ENCODE measurements around the gene VSNL1. TPM values are rescaled to one million over a fixed set of nuclear protein-coding genes. Genes with fewer than 3 reads are reported as not detected.

Gene VSNL1
- total and polyA plus RNA-seq, 2 experiments from 2014 or later = 102 to 112 TPM

DNA sequence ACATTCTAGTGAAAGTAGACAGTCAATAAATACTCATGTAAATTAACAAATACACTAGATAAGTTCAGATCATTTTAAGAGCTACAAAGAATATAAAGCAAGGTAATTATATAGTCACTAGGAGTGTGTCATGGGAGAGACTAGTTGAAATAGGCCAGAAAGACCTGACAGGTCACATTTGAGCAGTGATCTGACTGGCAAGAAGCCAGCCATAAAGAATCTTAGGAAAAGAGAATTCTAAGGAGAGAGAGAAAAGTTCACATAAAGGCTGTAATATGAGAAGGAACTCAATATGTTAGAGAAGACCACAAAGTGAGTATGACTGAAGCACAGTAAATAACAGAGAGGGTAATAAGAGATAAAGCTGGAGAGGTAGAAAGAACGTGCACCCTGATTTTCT lies 31.2 kb downstream of the VSNL1 start:
- no peak overlapping the region for H3K27ac Mint-ChIP-seq

More for the DNA sequence above, 31.2 kb downstream of the VSNL1 start:
- peaks cover 26% of the 10 kb centered on the region for H3K4me1 ChIP-seq (ENCODE audit: insufficient read depth)
- TF ChIP-seq ETS1 (IDR thresholded peaks at IDR 0.05) = no peak
- no peak for TF ChIP-seq NANOG (IDR thresholded peaks at IDR 0.05; ENCODE audit: borderline replicate concordance)
- TF ChIP-seq, protein P1, sequence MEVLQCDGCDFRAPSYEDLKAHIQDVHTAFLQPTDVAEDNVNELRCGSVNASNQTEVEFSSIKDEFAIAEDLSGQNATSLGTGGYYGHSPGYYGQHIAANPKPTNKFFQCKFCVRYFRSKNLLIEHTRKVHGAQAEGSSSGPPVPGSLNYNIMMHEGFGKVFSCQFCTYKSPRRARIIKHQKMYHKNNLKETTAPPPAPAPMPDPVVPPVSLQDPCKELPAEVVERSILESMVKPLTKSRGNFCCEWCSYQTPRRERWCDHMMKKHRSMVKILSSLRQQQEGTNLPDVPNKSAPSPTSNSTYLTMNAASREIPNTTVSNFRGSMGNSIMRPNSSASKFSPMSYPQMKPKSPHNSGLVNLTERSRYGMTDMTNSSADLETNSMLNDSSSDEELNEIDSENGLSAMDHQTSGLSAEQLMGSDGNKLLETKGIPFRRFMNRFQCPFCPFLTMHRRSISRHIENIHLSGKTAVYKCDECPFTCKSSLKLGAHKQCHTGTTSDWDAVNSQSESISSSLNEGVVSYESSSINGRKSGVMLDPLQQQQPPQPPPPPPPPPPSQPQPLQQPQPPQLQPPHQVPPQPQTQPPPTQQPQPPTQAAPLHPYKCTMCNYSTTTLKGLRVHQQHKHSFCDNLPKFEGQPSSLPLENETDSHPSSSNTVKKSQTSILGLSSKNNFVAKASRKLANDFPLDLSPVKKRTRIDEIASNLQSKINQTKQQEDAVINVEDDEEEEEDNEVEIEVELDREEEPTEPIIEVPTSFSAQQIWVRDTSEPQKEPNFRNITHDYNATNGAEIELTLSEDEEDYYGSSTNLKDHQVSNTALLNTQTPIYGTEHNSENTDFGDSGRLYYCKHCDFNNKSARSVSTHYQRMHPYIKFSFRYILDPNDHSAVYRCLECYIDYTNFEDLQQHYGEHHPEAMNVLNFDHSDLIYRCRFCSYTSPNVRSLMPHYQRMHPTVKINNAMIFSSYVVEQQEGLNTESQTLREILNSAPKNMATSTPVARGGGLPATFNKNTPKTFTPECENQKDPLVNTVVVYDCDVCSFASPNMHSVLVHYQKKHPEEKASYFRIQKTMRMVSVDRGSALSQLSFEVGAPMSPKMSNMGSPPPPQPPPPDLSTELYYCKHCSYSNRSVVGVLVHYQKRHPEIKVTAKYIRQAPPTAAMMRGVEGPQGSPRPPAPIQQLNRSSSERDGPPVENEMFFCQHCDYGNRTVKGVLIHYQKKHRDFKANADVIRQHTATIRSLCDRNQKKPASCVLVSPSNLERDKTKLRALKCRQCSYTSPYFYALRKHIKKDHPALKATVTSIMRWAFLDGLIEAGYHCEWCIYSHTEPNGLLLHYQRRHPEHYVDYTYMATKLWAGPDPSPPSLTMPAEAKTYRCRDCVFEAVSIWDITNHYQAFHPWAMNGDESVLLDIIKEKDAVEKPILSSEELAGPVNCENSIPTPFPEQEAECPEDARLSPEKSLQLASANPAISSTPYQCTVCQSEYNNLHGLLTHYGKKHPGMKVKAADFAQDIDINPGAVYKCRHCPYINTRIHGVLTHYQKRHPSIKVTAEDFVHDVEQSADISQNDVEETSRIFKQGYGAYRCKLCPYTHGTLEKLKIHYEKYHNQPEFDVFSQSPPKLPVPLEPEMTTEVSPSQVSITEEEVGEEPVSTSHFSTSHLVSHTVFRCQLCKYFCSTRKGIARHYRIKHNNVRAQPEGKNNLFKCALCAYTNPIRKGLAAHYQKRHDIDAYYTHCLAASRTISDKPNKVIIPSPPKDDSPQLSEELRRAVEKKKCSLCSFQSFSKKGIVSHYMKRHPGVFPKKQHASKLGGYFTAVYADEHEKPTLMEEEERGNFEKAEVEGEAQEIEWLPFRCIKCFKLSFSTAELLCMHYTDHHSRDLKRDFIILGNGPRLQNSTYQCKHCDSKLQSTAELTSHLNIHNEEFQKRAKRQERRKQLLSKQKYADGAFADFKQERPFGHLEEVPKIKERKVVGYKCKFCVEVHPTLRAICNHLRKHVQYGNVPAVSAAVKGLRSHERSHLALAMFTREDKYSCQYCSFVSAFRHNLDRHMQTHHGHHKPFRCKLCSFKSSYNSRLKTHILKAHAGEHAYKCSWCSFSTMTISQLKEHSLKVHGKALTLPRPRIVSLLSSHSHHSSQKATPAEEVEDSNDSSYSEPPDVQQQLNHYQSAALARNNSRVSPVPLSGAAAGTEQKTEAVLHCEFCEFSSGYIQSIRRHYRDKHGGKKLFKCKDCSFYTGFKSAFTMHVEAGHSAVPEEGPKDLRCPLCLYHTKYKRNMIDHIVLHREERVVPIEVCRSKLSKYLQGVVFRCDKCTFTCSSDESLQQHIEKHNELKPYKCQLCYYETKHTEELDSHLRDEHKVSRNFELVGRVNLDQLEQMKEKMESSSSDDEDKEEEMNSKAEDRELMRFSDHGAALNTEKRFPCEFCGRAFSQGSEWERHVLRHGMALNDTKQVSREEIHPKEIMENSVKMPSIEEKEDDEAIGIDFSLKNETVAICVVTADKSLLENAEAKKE (CRISPR knock-in tag; IDR thresholded peaks at IDR 0.05) = no peak
- no peak for TF ChIP-seq CREB1 (CRISPR knock-in tag; IDR thresholded peaks at IDR 0.05; ENCODE audit: low read depth)
- no peak for TF ChIP-seq ZNF114 (CRISPR knock-in tag; IDR thresholded peaks at IDR 0.05)
- no peak for TF ChIP-seq POLR2AphosphoS5 (IDR thresholded peaks at IDR 0.05; ENCODE audit: low read depth)
- no peak for TF ChIP-seq STAT1 (IDR thresholded peaks at IDR 0.05; ENCODE audit: unreplicated experiment)
- no peak for TF ChIP-seq CTCF (conservative IDR thresholded peaks at IDR 0.05; ENCODE audit: low read depth in 2 of 2)
- no peak for TF ChIP-seq EZH2phosphoT487 (IDR thresholded peaks at IDR 0.05; ENCODE audit: unreplicated experiment)
- no peak for TF ChIP-seq JUNB (IDR thresholded peaks at IDR 0.05; ENCODE audit: unreplicated experiment)
- TF ChIP-seq, protein P2, sequence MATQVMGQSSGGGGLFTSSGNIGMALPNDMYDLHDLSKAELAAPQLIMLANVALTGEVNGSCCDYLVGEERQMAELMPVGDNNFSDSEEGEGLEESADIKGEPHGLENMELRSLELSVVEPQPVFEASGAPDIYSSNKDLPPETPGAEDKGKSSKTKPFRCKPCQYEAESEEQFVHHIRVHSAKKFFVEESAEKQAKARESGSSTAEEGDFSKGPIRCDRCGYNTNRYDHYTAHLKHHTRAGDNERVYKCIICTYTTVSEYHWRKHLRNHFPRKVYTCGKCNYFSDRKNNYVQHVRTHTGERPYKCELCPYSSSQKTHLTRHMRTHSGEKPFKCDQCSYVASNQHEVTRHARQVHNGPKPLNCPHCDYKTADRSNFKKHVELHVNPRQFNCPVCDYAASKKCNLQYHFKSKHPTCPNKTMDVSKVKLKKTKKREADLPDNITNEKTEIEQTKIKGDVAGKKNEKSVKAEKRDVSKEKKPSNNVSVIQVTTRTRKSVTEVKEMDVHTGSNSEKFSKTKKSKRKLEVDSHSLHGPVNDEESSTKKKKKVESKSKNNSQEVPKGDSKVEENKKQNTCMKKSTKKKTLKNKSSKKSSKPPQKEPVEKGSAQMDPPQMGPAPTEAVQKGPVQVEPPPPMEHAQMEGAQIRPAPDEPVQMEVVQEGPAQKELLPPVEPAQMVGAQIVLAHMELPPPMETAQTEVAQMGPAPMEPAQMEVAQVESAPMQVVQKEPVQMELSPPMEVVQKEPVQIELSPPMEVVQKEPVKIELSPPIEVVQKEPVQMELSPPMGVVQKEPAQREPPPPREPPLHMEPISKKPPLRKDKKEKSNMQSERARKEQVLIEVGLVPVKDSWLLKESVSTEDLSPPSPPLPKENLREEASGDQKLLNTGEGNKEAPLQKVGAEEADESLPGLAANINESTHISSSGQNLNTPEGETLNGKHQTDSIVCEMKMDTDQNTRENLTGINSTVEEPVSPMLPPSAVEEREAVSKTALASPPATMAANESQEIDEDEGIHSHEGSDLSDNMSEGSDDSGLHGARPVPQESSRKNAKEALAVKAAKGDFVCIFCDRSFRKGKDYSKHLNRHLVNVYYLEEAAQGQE (IDR thresholded peaks at IDR 0.05; ENCODE audit: unreplicated experiment) = no peak
- no peak for TF ChIP-seq ZNF331 (CRISPR knock-in tag; IDR thresholded peaks at IDR 0.05; ENCODE audit: low read depth)
- no peak for TF ChIP-seq EZH2 (IDR thresholded peaks at IDR 0.05; ENCODE audit: low read depth, unreplicated experiment)
- Mint-ChIP-seq H3K36me3 (ENCODE audit: low read depth) (peaks cover 20% of the 10 kb centered on the region), H3K4me3 (no peak overlapping the region), H3K4me1 (peaks cover 30% of the 10 kb centered on the region), H3K9me3 (no peaks in the 10 kb centered on the region), H3K27me3 (ENCODE audit: insufficient read depth, low read depth, poor library complexity) (peaks cover 2% of the 10 kb centered on the region)
- no peaks in the 10 kb centered on the region for H3F3A ChIP-seq (replicated peaks; ENCODE audit: low read depth)
- no peaks in the 10 kb centered on the region for H3K27me3 ChIP-seq (ENCODE audit: insufficient read depth)
- 0 out of 2 replicates have a peak overlapping the region, but pooled peaks have one; percentile 11 for H3K27ac ChIP-seq (ENCODE audit: low read depth)
- no peaks in the 10 kb centered on the region for H3K9me2 ChIP-seq (ENCODE audit: insufficient read depth)
- ATAC-seq (no peak), DNase-seq (ENCODE audit: low spot score) (no peak)
- H3K79me2 ChIP-seq (replicated peaks; ENCODE audit: insufficient read depth) = peaks cover 97% of the 10 kb centered on the region
- 0 out of 2 replicates have a peak overlapping the region, but pooled peaks have one; percentile 31 for H3K4me2 ChIP-seq
- no peak overlapping the region for H2AFZ ChIP-seq
- H3K4me3 ChIP-seq = no peak overlapping the region
- H3K36me3 ChIP-seq (ENCODE audit: insufficient read depth) = no peaks in the 10 kb centered on the region
- peaks cover 19% of the 10 kb centered on the region for H4K20me1 ChIP-seq (replicated peaks; ENCODE audit: insufficient read depth)

Data from GM23338 (cell line).